Measurements from ENCODE around the gene ZNF530.

The ZNF530 gene

DNA sequence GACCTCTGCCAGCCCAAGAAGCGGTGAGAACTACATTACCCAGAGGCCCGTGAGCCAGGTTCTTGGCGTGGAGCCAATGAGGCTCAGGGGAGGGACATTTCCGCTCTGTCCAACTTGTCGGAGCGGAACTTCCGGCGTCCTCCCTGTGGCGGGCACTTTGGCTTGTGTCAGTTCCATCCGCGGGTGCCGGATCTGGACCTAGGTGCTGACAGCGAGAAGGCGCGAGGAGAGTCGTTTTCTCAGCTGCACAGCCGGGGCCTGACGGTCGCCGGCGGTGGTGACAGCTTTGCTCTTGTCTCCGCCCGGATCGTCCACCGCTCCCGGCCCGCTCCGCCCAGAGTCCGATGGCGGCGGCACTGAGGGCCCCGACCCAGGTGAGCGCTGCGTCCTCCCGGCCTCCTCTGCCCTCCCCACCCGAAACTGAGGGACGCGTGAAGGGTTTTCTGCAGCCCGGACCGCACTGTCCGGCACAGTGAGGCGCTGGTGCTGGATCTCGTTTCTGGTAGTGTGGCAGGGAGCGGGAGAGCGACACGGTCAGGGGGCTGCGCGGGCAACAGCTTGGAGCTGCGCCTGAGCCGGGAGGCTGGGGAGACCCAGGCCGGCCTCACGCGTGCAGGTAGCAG is at the start of gene ZNF530:
Gene ZNF530, plus strand, starts transcription at position 125 of the 623 bp plus-strand sequence. CDS start 4,461 bp downstream, outside the sequence.
- DNase-seq (ENCODE audit: low read depth, low spot score) = peak; percentile 96

DNA sequence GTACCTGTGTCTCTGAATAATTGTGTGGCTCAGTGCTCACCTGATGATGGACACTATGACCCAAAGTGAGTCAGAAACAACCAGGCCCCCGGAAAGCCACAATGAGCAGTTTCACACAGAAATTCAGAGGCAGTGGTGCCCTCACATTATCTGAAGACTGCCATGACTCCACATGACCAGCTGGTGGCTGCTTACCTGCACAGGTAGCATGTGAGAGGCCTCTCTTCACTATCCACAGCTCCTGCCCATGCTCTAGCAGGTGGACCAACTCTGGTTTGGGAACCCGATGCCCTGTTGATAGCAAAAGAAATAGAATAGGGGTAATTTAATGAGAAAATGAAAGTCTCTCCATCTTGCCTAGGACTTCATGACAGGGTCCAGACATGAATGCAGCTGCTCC is 47.3 kb upstream of the ZNF530 start:
- no peak for DNase-seq (ENCODE audit: low read depth, low spot score)

DNA sequence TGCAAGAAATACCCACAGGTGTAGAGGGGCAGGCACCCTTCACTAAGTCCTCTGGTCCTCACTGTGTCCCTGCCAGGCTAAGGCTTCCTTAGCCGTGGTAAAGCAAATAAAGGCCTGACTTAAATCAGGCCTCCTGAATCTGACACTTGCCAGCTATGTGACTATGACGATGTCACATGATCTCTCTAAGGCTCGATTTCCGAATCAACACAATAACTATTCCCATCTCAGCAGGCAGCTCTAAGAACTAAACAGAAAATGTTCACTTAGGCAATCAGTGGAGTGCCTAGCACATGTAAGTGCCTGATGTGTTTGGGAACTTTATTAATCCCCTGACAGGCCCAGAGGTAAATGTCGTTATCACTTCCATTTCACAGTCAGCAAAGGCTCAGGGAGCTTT is 42.0 kb upstream of the ZNF530 start:
- DNase-seq (ENCODE audit: low read depth, low spot score) = no peak

DNA sequence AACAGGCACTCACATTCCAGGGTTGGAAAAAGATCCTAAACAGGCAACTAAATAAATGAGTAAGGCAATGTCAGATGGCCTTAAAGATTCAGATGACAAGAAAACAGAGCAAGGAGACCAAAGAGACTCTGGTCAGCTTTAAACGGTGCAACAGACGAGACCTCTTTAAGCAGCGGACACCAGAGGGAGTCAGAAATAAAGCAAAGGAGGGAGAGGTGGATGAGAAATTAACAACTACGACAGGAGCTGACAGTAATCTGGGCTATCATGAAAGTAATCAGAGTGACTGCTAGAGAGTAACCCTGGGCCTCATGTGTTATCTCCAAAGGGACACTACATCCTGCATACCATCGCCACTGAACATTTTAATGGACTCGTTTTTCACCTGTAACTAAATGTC is 41.2 kb upstream of the ZNF530 start:
- peak; percentile 34 for DNase-seq (ENCODE audit: low read depth, low spot score)

DNA sequence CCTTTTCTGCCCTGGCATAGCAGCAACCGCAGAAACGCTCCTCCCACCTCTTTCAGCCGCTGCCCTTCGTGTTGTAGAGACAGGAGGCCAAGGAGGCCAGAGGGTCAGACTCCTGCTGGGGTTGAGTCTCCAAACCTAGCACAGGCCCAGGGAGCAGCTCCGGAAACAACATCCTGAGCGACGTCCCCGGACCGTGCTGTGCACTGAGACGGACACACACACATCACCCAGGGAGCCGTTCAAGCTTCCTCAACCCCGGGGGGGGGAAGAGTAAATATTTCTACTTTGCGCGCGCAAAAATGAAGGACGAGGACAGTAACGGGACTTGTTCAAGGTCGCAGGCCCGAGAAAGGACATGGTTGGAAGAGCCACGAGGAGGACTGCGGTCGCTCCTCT is 40.7 kb upstream of the ZNF530 start:
- peak; percentile 47 for DNase-seq (ENCODE audit: low read depth, low spot score)

DNA sequence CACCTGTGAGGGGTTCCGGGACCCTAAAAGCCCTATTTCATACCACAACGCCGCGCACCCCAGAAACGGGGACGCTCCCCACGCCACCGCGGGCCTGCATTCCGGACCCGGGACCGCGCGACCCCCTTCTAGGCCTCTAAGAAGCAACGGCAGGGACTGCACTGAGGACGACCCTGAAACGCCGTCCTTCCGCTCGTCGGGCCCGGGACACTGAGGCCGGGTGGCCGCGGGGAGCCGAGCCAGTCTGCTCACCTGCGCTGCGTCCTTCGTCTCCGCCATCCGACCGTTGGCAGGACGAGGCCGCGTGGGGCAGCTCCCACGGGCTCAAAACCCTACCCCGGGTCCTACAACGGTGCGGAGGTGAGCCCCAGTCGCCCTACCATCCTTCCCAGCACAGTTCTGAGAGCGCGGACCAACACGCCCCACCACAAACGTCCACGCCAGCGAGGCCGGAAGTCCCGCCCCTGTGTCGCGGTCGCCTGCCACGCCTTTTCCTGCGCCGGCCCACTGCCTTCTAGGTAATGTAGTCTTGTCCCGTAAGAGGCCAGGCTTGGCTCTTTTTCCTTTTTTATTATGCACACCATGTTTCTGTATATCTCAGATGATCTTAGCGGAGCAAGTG is 40.2 kb upstream of the ZNF530 start, which contains the start of gene ZNF550:
Gene ZNF550, minus strand, starts transcription at position 460 of the 622 bp plus-strand sequence. Its CDS starts 181 bp downstream, at position 279.
- peak; percentile 96 for DNase-seq (ENCODE audit: low read depth, low spot score)

DNA sequence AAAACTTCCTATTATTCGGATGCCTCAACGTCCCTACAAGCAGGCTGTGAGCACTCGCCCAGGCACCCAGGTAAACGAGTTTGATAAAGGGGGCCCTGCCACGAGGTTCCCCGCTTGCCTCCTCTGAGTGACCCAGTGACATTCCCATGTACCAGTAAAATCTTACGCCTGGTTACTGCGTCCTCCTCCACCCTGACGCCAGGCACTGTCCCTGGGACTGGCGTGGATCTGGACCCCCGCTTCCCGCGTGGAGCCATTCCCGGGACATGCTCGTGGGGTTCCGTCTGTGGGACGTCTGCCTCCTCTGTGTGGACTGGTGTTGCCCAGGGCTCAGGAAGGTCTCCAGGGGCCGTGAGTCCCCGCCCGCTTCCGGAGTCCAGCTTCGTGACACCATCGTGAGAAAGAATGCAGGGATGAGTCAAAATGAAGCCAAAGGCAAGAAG is 39.6 kb upstream of the ZNF530 start:
- DNase-seq (ENCODE audit: low read depth, low spot score) = peak; percentile 39

DNA sequence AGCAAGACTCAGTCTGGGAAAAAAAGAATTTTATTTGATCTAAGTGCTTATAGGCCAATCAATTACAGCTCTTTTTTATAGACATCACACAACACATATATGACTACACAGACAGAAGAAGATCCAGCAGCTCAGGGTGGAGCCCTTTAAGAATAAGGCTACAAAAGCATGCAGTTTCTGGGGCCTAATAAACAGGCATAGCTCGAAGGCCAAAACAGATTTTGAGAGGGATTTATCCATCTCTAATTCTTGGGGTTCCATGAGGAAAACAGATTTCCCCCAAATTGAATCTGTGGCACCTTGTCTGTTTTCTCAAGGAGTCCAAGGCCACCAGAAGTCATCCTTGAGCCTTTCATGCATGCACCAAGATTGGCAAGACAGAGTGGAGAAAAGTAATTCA is 36.1 kb upstream of the ZNF530 start:
- DNase-seq (ENCODE audit: low read depth, low spot score) = no peak

DNA sequence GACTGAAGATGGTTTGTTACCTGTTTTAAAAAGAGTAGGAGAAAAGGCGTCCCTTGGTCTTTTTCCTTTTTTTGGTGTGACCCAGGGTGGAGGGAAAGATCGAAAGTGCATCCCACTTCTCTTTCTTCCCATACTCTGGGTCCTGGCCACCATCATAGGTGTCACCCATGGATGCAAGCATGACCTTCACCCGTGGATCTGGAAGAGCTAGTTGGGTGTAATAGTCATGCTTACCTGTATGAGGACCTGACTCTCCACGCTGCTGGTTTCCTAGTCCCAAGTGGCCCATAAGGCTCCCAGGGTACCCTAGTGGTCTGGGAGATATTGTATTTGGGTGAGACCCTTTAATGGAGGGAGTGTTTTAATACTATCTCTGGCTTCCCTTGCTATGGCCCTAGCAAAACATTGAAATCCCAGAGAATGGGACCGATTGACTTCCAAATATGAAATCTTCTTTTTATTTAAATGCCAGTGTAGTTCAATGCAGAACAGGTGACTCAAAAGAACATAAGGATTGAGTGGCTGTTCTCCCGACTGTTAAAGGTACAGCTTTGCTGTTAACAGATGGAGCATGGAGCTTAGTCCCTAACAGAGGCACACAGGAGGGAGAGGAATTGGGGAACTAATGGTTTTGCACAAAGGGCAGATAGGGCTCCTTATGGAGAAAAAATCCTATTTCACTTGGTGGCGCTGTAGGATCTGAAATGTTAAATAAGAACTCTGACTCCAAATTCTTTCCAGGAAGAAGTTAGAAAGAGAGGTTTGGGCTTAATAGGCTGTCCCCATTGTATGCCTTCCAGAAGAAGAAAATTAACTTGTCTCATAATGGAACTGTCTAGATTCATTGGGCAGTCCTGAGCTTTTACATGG is 33.1 kb upstream of the ZNF530 start:
- DNase-seq (ENCODE audit: low read depth, low spot score) = peak; percentile 43

DNA sequence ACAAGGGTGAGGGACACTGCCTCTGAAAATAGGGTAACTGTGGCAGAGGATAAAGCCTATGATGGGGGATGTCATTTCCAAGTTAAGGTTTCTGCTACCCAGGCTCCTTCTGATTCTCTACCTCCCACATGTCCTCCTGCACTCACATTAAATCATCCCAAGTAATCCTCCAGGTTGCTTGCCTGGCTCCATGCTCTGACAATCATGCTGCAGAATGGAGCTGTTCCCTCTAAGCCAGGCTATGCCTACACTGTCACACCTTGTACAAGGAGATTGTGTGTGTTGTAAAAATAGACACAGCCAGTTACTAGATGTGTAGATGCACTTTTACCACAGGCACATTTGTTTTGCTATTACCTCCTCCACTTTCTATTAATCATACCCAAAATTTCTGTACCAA is 29.0 kb upstream of the ZNF530 start:
- DNase-seq (ENCODE audit: low read depth, low spot score) = no peak

DNA sequence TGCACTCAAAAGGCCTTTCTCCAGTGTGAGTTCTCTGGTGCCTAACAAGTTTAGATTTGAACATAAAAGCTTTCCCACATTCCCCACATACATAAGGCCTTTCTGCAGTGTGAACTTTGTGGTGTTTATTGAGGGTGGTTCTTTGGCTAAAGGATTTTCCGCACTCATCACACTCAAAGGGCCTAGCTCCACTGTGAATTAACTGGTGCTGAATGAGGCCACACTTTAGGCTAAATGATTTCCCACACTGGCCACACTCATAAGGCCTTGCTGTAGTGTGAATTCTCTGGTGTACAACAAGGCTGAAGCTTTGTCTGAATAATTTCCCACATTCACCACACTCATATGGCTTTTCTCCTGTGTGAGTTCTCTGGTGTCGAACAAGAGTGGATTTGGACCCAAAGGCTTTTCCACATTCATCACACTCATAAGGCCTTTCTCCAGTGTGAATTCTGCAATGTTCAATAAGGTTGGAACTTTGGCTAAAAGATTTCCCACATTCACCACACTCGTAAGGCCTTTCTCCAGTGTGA is 27.2 kb upstream of the ZNF530 start:
- DNase-seq (ENCODE audit: low read depth, low spot score) = no peak

DNA sequence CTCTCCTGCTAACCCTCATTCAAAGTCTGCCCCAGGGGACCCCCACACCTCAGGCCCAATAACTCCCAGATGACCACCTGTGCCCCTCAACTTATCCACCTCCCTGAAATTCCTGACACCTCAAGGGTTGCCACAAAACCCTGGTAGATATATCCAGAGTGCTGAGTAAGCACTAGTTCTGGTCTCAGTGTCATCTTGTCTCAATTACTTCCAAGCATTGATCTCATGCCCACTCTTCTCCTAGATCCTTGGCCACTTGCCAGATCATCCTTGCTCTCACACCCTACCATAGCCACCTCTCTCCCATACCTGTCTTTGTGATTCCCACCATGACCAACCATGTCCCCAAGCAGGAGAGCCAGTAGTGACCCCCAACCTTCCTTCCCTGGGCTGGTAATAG is 23.0 kb upstream of the ZNF530 start:
- DNase-seq (ENCODE audit: low read depth, low spot score) = no peak

DNA sequence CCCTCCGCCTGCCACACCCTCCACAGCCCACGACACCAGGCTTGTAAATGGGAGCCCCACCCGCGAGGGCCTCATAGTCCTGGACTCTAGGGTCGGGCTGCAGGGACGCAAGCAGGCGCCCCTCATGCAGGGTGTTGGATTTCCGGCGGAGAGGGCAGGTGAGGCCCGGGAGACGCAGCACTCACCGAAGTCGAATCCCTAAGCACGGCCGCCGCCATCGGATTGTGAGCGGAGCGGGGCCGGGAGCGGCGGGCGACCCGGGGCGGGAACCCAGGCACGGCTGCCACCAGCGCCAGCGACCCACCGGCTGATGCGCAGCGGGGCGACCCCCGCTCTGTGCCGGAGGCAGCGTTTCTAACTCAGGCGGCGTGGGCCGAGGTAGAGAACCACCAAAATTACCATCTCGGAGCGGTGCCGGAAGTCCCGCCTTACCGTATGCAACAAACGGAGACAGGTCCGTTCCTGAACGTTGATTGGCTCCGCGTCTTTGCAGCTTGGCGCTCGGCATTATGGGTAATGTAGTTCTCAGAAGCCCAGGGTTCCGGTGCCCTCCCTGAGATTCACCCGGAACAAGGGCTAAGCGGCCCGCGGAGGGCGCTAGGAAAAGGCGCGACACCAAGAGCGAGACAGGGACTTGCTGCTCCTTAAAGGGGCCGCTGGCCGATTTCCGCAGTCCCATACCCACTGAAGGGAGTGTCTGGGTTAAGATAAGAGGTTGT is 21.0 kb upstream of the ZNF530 start, which contains the start of gene ZNF416:
Gene ZNF416, minus strand, starts transcription at position 425 of the 719 bp plus-strand sequence. Its CDS starts 207 bp downstream, at position 218.
- DNase-seq (ENCODE audit: low read depth, low spot score) = peak; percentile 99

DNA sequence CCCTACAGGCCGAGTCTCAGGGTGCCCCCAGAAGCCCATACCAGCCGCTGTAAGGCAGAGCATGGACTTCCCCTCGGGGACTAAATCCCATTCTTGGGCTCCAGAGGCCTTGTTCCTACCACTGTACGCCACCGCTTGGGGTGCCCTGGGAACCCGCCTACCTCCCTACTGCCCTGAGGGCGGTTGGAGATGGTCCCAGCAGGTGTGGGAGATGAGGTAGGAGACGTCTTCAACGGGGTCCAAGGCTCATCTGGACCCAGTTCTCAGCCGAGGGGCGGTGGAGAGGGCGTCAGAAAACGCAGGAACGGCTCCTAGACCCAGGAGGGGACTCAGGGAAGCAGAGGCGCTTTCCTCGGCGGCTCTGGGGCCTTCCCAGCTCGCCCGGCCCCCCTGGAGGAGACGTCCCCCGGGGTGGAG is 16.6 kb upstream of the ZNF530 start:
- no peak for DNase-seq (ENCODE audit: low read depth, low spot score)

DNA sequence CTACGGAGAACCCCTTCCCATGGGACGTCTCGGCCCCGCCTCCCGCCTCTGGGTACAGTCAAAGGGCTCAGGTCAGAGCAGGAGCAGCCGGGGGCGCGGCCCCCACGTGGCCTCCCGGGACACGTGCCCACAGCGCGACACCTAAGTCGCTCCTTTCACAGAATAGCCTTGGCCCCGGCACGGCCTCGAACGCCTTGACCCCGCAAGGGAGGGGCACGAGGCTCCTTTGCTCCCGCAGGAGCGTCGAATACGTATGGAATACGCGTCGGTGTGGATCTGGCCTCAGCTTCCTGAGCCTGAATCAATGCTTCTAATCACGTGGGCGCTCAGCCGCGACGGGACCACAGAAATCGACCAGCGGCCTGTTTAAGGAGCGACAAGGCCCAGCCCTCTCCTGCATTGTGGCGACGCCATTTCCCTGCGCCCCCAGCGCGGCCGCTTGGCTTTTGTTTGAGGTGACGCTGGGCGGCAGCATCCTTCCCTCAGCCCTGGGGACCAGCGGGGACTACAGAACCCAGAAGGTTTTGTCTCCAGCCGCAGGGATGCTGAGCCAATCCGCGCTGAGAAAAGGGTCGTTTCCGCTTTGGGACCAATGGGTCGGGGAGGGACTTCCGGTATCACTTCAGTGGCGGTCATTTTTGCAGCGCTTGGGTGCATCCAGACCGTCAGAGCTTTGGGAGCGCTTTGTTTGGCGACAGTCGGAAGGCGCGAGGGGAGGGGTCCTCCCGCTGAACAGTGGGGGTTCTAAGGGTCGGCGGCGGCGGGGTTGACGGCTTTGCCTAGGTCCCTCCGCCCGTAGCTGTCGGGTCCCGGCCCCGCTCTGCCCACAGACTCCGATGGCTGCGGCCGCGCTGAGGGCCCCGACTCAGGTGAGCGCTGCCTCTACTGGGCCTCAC is 15.9 kb upstream of the ZNF530 start, which contains the start of gene ZIK1:
Gene ZIK1, plus strand, starts transcription at position 625 of the 896 bp plus-strand sequence. Its CDS starts 212 bp downstream, at position 837.
- peak; percentile 97 for DNase-seq (ENCODE audit: low read depth, low spot score)

DNA sequence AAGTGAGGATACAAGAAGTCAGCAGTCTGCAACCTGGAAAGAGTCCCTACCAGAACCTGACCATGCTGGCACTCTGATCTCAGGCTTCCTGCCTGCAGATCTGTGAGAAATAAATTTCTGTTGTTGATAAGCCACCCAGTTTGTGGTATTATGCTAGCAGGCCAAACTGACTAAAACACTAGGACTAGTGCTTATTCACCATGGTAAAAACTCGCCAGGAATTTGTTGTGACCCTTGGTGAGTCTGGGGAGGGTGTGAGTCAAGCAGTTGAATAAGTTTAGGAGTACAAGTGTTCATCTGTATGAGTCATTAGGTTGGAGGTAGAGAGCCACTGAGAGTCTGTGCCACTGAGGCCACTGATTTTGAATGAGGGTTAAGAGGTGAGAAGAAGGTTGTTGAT is 12.2 kb upstream of the ZNF530 start:
- peak; percentile 73 for DNase-seq (ENCODE audit: low read depth, low spot score)

DNA sequence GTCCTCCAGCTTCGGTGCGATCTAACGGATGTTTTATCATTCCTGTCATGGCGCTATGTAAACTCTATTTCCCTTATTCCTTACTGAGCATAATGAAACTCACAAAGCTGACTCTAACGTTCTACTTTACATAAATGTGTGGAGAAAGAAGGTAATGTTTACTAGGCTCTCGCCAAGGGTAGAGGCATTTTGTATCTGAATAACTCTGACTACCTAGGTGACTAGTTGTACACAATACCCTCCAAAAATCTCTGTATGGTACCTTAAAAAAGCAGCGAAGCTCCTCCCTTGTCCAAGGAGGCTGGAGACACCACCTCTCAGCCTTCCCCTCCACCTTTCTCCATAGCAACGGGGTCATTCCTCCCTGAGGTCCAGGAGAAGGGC is 316 bp upstream of the ZNF530 start:
- DNase-seq (ENCODE audit: low read depth, low spot score) = no peak

DNA sequence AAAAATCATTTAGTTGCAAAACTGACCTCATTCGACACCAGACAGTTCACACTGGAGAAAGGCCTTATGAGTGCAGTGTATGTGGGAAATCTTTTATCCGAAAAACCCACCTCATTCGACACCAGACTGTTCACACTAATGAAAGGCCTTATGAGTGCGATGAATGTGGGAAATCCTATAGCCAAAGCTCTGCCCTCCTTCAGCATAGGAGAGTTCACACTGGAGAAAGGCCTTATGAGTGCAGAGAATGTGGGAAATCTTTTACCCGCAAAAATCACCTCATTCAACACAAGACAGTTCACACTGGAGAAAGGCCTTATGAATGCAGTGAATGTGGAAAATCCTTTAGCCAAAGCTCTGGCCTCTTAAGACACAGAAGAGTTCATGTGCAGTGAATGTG is 7.2 kb downstream of the ZNF530 start:
- no peak for DNase-seq (ENCODE audit: low read depth, low spot score)

DNA sequence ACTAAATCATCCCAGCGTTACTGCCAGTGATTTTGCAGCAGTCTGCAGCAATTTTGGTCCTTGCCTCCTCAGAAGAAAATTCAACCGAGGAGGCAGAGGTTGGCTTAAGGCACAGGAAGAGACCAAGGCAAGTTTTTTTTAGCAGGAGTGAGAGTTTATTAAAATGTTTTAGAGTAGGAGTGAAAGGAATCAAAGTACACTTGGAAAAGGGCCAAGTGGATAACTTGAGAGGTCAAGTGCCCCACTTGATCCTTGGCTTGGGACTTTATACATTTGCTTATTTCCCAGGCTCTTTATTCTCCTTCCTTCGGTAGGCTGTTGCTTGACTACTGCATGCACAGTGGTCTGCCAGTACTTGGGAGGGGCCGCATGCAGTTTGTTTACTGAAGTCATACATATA is 11.4 kb downstream of the ZNF530 start:
- DNase-seq (ENCODE audit: low read depth, low spot score) = no peak

All from astrocyte of the hippocampus (primary cell).